Ovary (tissue), 3 donors: ENCODE data around the gene GPR142.

Experiments used
- CTCF ChIP-seq, 3 donors: fragments of 450-650 bp in 2 of 3; fragments of 200-600 bp in 1 of 3; IDR thresholded peaks; one replicate each; pipeline versions ENCODE4 v1.5.1 to v1.8.0; 2016 to 2022; ENCODE audit warnings: antibody characterized with exemption in 3 of 3, mild to moderate bottlenecking in 1 of 3
- EP300 ChIP-seq: sonication (generic); formaldehyde crosslinking; IDR thresholded peaks from one replicate; pipeline ENCODE4 v1.6.1; 2017; ENCODE audit warnings: antibody characterized with exemption
- POLR2A ChIP-seq: fragments of 450-650 bp; IDR thresholded peaks from one replicate; pipeline ENCODE4 v1.6.1; 2017; ENCODE audit warnings: antibody characterized with exemption, mild to moderate bottlenecking, moderate library complexity
- donor health status: DM: no; HTN: no; CAD: no.

- TF ChIP-seq CTCF (IDR thresholded peaks at IDR 0.05) (no peak), POLR2A (no peak), EP300 (no peak)
Measured at GRCh38 chr17:74354561-74354960, 12.7 kb upstream of the GPR142 start.
